Measurements from ENCODE around the gene TIGD1.
A peak's percentile ranks its signal among the peaks of the same experiment; 100 is the strongest.
"Not testable (repeated sequence)": the region's sequence is repeated elsewhere in the genome, so short reads cannot be mapped to it uniquely, and the experiment has no call there.

The TIGD1 gene

GRCh38 chr2:232573771-232574435 is 23.5 kb upstream of the TIGD1 start:
- in situ Hi-C loops (cut with HindIII; ENCODE audit: low pct_ligation_motif_present, low pct_unique_long_range_greater_than_20kb, low sequenced_read_pairs), result no loop called here
- DNase-seq, result no peak

- in situ Hi-C loops (cut with HindIII; ENCODE audit: low pct_ligation_motif_present, low pct_unique_long_range_greater_than_20kb, low sequenced_read_pairs), result no loop called here
- DNase-seq, result peak; percentile 33
Measured at GRCh38 chr2:232573042-232573441, 22.7 kb upstream of the TIGD1 start.

DNA sequence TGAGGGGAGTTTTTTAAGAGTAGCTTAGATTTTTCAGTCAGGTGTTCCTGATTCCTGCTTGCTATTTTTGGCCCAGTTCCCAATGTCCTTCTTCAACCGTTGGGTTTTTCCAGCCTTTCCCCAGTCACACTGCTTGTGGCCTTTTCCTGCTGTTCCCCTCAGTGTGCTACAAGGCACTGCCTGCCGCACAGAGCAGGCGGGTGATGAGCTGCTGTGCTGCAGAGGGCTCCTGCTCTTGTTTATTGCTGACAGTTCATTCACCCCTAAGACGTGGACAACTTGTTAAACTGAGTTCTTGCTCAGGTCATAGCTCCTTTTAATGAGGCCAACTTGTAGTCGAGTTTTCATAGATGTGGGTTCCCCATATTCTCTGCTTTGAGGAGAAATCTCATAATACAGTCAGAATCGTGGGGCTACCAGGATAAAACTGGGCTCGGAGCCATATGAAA is 20.7 kb upstream of the TIGD1 start:
- DNase-seq, result no peak

GRCh38 chr2:232570481-232570880 is 20.1 kb upstream of the TIGD1 start:
- DNase-seq; in situ Hi-C loops (cut with HindIII; ENCODE audit: low pct_ligation_motif_present, low pct_unique_long_range_greater_than_20kb, low sequenced_read_pairs): not testable (repeated sequence)

More for the DNA sequence above, 20.7 kb upstream of the TIGD1 start:
- in situ Hi-C loops (cut with HindIII; ENCODE audit: low pct_ligation_motif_present, low pct_unique_long_range_greater_than_20kb, low sequenced_read_pairs), result no loop called here

GRCh38 chr2:232569541-232569940 is 19.2 kb upstream of the TIGD1 start:
- in situ Hi-C loops (cut with HindIII; ENCODE audit: low pct_ligation_motif_present, low pct_unique_long_range_greater_than_20kb, low sequenced_read_pairs), result no loop called here
- DNase-seq, result no peak

GRCh38 chr2:232568161-232568560 is 17.8 kb upstream of the TIGD1 start:
- peak; percentile 81 for DNase-seq
- in situ Hi-C loops (cut with HindIII; ENCODE audit: low pct_ligation_motif_present, low pct_unique_long_range_greater_than_20kb, low sequenced_read_pairs), result no loop called here

GRCh38 chr2:232567721-232568120 is 17.4 kb upstream of the TIGD1 start:
- in situ Hi-C loops (cut with HindIII; ENCODE audit: low pct_ligation_motif_present, low pct_unique_long_range_greater_than_20kb, low sequenced_read_pairs), result no loop called here
- no peak for DNase-seq

DNA sequence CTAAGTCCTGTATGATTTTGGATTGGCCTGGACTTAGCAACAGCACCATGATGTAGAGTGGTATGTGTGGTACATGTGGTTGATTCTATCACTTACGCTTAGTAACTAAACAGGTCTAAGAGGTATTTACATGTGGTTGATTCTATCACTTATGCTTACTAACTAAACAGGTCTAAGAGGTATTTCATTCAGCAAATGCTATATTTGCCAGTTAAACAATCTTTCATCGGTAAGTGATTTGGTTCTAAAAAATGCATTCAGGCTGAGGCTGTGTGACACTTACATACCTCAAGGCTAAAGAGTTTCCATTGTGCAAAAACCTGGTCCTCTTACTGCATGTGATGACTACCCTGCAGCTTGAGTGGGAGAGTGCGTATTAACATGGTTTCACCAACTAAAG is 13.2 kb upstream of the TIGD1 start:
- in situ Hi-C loops (cut with HindIII; ENCODE audit: low pct_ligation_motif_present, low pct_unique_long_range_greater_than_20kb, low sequenced_read_pairs), result no loop called here
- DNase-seq, result no peak

- DNase-seq, result no peak
- in situ Hi-C loops (cut with HindIII; ENCODE audit: low pct_ligation_motif_present, low pct_unique_long_range_greater_than_20kb, low sequenced_read_pairs), result no loop called here
Measured at GRCh38 chr2:232562515-232563151, 12.3 kb upstream of the TIGD1 start.

- in situ Hi-C loops (cut with HindIII; ENCODE audit: low pct_ligation_motif_present, low pct_unique_long_range_greater_than_20kb, low sequenced_read_pairs), result no loop called here
- no peak for DNase-seq
Measured at GRCh38 chr2:232556426-232556825, 6.1 kb upstream of the TIGD1 start.

GRCh38 chr2:232551776-232552175 is 1.4 kb upstream of the TIGD1 start:
- in situ Hi-C loops (cut with HindIII; ENCODE audit: low pct_ligation_motif_present, low pct_unique_long_range_greater_than_20kb, low sequenced_read_pairs), result no loop called here

GRCh38 chr2:232551250-232551638 is 887 bp upstream of the TIGD1 start:
- peak; percentile 22 for DNase-seq
- in situ Hi-C loops (cut with HindIII; ENCODE audit: low pct_ligation_motif_present, low pct_unique_long_range_greater_than_20kb, low sequenced_read_pairs), result no loop called here

More at GRCh38 chr2:232551776-232552175, 1.4 kb upstream of the TIGD1 start:
- DNase-seq, result no peak

- DNase-seq, result no peak
- in situ Hi-C loops (cut with HindIII; ENCODE audit: low pct_ligation_motif_present, low pct_unique_long_range_greater_than_20kb, low sequenced_read_pairs), result no loop called here
Measured at GRCh38 chr2:232549655-232550353, 553 bp downstream of the TIGD1 start.

DNA sequence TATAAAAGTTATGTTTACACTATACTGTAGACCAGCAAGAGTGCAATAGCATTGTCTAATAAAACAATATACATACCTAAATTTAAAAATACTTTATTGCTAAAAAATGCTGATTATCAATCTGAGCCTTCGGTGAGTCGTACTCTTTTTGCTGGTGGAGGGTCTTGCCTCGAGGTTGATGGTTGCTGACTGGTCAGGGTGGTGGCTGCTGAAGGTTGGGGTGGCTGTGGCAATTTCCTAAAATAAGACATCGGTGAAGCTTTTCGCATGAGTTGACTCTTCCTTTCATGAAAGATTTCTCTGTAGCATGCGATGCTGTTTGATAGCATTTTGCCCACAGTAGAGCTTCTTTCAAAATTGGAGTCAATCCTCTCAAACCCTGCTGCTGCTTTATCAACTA is 2.4 kb downstream of the TIGD1 start:
- DNase-seq, result no peak
- in situ Hi-C loops (cut with HindIII; ENCODE audit: low pct_ligation_motif_present, low pct_unique_long_range_greater_than_20kb, low sequenced_read_pairs), result no loop called here

DNA sequence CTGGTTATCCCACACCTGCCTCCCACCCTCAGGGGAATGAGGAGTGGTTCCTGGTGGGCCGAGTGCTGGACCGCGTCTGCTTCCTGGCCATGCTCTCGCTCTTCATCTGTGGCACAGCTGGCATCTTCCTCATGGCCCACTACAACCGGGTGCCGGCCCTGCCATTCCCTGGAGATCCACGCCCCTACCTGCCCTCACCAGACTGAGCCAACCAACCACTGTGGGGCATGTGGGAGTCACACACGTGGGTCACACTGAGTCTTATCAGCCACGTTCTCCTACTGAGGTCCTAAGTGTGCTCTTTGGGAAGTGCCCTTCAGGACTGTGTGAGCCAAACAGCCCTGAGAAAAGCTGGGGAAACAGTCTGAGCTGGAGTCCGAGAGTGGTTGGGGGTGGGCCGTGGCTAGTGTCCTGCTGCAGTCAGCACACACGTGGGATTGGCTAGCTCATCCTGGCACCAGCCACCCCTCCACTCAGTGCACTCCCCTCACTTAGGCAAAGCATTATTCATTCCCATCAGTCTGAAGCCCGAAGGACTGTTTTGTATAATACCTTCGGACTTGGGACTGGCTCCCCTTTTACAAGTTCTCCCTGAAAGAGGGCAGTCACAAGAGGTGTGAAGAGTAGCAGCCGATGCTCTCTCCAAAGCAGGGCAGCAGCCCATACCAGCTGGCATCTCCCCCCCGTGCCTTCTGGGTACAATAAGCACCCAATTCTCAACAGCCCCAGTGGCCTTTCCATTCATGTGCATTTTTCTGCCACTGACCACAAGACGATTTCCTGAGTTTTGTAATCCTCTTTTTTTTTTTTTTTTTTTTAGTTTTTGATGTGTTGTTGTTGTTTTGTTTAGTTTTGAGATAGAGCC is 4.6 kb downstream of the TIGD1 start:
- in situ Hi-C loops (cut with HindIII; ENCODE audit: low pct_ligation_motif_present, low pct_unique_long_range_greater_than_20kb, low sequenced_read_pairs), result no loop called here
- no peak for DNase-seq

DNA sequence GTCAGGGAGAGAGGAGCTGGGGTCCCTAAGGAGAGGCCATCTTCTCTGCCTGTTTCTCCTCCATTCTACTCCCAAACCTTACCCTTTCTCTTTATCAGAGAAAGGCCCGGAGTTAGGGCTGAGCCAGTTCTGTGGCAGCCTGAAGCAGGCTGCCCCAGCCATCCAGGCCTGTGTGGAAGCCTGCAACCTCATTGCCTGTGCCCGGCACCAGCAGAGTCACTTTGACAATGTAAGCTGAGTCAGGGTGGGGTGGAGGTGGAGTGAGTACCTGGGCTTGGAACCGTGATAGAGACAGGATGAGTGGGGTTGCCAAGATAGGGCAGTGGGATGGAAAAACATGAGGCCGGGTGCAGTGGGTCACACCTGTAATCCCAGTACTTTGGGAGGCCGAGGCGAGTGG is 5.7 kb downstream of the TIGD1 start:
- in situ Hi-C loops (cut with HindIII; ENCODE audit: low pct_ligation_motif_present, low pct_unique_long_range_greater_than_20kb, low sequenced_read_pairs), result no loop called here
- DNase-seq, result no peak

DNA sequence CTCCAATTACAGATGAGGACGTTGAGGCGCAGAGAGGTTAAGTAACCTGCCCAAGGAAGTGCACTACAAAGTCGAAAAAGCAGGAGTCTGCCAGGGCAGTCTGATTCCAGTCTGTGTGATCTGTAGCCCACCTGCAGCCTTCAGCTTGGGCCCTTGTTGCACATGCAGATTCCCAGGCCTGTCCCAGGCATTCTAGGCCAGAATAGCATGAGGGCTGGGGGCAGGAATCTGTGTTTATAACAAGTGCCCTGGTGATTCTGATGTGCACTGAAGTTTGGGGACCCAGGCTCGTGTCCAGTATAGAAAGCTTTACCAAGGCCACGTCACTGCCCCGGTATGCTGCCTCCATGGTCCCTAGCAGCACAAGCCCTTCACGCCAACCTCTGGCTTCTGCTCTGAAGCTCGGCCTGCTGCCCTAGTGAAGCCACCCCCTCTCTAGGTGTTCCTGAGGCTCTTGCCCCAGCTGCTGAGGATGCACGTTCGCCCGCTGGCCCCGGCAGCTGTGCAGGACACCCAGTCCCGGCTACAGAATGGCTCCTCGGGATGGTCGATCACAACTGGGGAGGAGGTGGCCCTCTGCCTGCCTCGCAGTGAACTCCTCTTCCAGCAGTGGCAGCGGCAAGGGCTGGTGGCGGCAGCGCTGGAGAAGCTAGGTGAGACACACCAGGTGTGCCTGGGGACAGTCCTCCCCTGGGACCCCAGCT is 6.3 kb downstream of the TIGD1 start:
- in situ Hi-C loops (cut with HindIII; ENCODE audit: low pct_ligation_motif_present, low pct_unique_long_range_greater_than_20kb, low sequenced_read_pairs), result no loop called here
- no peak for DNase-seq

DNA sequence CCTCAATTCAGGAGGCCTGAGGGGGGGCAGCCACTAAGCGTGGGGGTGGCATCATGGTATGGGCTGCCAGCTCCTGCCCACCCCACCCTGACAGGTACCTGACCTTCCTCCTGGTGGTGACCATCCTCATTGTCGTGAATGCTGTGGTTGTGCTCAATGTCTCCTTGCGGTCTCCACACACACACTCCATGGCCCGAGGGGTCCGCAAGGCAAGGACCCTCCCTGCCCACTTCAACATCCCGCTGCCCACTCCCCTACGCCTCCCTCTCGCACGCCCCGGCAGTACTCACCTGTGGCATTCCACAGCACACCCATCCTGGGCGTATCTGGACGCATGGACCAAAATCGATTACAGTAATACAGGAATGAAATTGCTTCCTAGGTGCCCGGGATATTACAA is 6.9 kb downstream of the TIGD1 start:
- in situ Hi-C loops (cut with HindIII; ENCODE audit: low pct_ligation_motif_present, low pct_unique_long_range_greater_than_20kb, low sequenced_read_pairs), result no loop called here
- no peak for DNase-seq
